Stomach (tissue), 9 donors: ENCODE measurements around the gene ADCY6. TPM values are rescaled to one million over a fixed set of nuclear protein-coding genes. Genes with fewer than 3 reads are reported as not detected.

Source experiments
- DNase-seq, 2 donors: peaks; one replicate each; pipeline versions ENCODE4 v3.0.0 to v3.0.0-alpha.2; 2013 to 2019
- H3K27ac ChIP-seq, 5 donors: fragments of 200-600 bp in 4 of 5; sonication (generic) in 4 of 5; one replicate each; pipeline ENCODE4 v1.5.1; 2013 to 2019; ENCODE audit warnings: mild to moderate bottlenecking in 1 of 5, moderate library complexity in 1 of 5
- H3K27me3 ChIP-seq, 3 donors: fragments of 200-600 bp; sonication (generic); one replicate each; pipeline ENCODE4 v1.5.1; 2017 to 2019; ENCODE audit warnings: mixed run types in 1 of 3
- H3K36me3 ChIP-seq, 4 donors: fragments of 200-600 bp; sonication (generic); 1 replicate in 3 of 4; 2 replicates in 1 of 4; pipeline ENCODE4 v1.5.1; 2016 to 2019
- H3K4me1 ChIP-seq, 4 donors: fragments of 200-600 bp; sonication (generic); one replicate each; pipeline ENCODE4 v1.5.1; 2016 to 2019
- H3K4me3 ChIP-seq, 4 donors: fragments of 200-600 bp; sonication (generic) in 3 of 4; one replicate each; pipeline ENCODE4 v1.5.1; 2016 to 2019; ENCODE audit warnings: mild to moderate bottlenecking in 1 of 4
- H3K9me3 ChIP-seq, 4 donors: fragments of 200-600 bp; sonication (generic); one replicate each; pipeline ENCODE4 v1.5.1; 2016 to 2019
- EP300 ChIP-seq: sonication (generic); formaldehyde crosslinking; IDR thresholded peaks from one replicate; pipeline ENCODE4 v1.6.1; 2017; ENCODE audit warnings: antibody characterized with exemption
- POLR2A ChIP-seq, 4 donors: fragments of 450-650 bp; IDR thresholded peaks; one replicate each; pipeline ENCODE4 v1.6.1; 2016; ENCODE audit warnings: antibody characterized with exemption in 4 of 4, control low read depth in 2 of 4, mild to moderate bottlenecking in 1 of 4, moderate library complexity in 1 of 4
- POLR2AphosphoS5 ChIP-seq, 3 donors: sonication (generic); formaldehyde crosslinking; IDR thresholded peaks; one replicate each; pipeline ENCODE4 v1.6.1; 2016; ENCODE audit warnings: antibody characterized with exemption in 3 of 3
- WGBS, 5 donors: extraction: QIAGEN DNeasy Blood & Tissue Kit in 3 of 5; methylation state at CpG; one replicate each; pipeline versions ENCODE4 v1.1.5 to v1.1.7; 2013 to 2018; 5-methylcytosine and 5-hydroxymethylcytosine counted together
- intact Hi-C: fragments of 100-400 bp; cut with DNase I; formaldehyde crosslinking; loops from one replicate; pipeline ENCODE4 v1.15.1; 2023; ENCODE audit warnings: low total_unique reads
- polyA plus RNA-seq, 3 donors: library from polyadenylated mRNA; stranded (reverse); fragments of 200-250 nt; gene quantifications; one replicate each; pipeline ENCODE4 v1.2.3, GENCODE V29; 2013
- total RNA-seq, 5 donors: library from RNA; depleted of rRNA; stranded (reverse); fragments of >200 nt; gene quantifications; one replicate each; pipeline versions ENCODE4 v1.1.0 to v1.2.3, GENCODE V29; 2014 to 2016
- TF ChIP-seq, protein P1 (sequence below), 7 experiments: fragments of 450-650 bp in 4 of 7; fragments of 200-600 bp in 3 of 7; sonication (generic) in 3 of 7; IDR thresholded peaks; one replicate each; pipeline ENCODE4 v1.5.1; 2016 to 2019; ENCODE audit warnings: antibody characterized with exemption in 7 of 7, control low read depth in 2 of 7, mild to moderate bottlenecking in 1 of 7
- donor health status: healthy with polysubstance abuse.
- donor health status: Bipolar disorder and iron deficiency.
- donor health status: healthy.

Gene ADCY6
- total and polyA plus RNA-seq, 8 donors: 5.8 to 432 (median 41.3) TPM

DNA sequence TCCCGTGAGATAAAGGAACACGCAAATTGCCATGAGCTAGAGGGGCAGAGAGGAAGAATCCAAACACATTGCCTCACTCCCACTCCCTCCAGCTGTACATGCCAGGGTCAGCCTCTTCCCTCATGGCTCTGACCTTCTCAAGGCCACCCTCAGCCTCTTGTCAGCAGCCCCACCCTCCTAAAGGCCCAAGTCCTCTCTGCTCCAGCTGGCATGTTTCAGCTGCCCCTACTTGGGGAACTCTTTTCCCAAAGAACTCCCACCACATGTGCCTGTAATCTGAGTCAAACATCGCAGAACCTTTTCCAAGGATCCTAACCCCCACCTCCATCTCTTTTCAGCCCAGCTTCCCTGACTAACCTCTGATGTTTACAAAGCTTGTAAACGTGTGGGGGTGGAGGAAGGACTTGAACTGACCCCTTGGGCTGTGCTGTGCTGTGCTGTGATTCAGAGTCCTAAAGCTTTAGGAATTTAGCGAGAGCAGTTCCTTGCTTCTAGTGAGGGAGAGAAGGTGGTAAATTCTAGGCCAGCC, 22.1 kb upstream of the ADCY6 start:
- TF ChIP-seq EP300 (no peak), POLR2AphosphoS5 (IDR thresholded peaks at IDR 0.05) (peak in 1 of 3 donors; percentile 65)
- WGBS, 5 donors: 26 to 54% (median 50%) methylated on average over 5 of the region's 5 CpGs
- H3K4me1 ChIP-seq: peaks cover 20 to 48% (median 31%) of the 10 kb centered on the region in 4 donors
- no peaks in the 10 kb centered on the region for H3K36me3 ChIP-seq
- peak in 1 of 2 donors; percentile 67 for DNase-seq
- H3K27ac ChIP-seq: peak overlapping the region; percentile 37 to 90 (median 56)
- no peak overlapping the region for H3K4me3 ChIP-seq
- intact Hi-C loops: no loop called here
- no peaks in the 10 kb centered on the region for H3K9me3 ChIP-seq
- no peaks in the 10 kb centered on the region for H3K27me3 ChIP-seq

- intact Hi-C loops: no loop called here
- Histone ChIP-seq H3K4me1 (peaks cover 3 to 27% (median 15%) of the 10 kb centered on the region in 4 donors), H3K27me3 (no peaks in the 10 kb centered on the region), H3K27ac (no peak overlapping the region), H3K4me3 (no peak overlapping the region), H3K9me3 (no peaks in the 10 kb centered on the region), H3K36me3 (no peaks in the 10 kb centered on the region)
- TF ChIP-seq EP300 (no peak), POLR2AphosphoS5 (IDR thresholded peaks at IDR 0.05) (no peak), POLR2A (IDR thresholded peaks at IDR 0.05) (no peak)
- TF ChIP-seq, protein P1, sequence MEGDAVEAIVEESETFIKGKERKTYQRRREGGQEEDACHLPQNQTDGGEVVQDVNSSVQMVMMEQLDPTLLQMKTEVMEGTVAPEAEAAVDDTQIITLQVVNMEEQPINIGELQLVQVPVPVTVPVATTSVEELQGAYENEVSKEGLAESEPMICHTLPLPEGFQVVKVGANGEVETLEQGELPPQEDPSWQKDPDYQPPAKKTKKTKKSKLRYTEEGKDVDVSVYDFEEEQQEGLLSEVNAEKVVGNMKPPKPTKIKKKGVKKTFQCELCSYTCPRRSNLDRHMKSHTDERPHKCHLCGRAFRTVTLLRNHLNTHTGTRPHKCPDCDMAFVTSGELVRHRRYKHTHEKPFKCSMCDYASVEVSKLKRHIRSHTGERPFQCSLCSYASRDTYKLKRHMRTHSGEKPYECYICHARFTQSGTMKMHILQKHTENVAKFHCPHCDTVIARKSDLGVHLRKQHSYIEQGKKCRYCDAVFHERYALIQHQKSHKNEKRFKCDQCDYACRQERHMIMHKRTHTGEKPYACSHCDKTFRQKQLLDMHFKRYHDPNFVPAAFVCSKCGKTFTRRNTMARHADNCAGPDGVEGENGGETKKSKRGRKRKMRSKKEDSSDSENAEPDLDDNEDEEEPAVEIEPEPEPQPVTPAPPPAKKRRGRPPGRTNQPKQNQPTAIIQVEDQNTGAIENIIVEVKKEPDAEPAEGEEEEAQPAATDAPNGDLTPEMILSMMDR (IDR thresholded peaks at IDR 0.05): no peak
- 89 to 97% (median 93%) methylated on average over 3 of the region's 3 CpGs for WGBS, 5 donors
- DNase-seq: no peak
These were observed 19.1 kb upstream of the ADCY6 start for GRCh38 chr12:48807981-48808380.

GRCh38 chr12:48803675-48804074, 14.8 kb upstream of the ADCY6 start:
- no peak for DNase-seq
- WGBS, 5 donors: 18 to 28% (median 21%) methylated on average over 1 of the region's 1 CpG

DNA sequence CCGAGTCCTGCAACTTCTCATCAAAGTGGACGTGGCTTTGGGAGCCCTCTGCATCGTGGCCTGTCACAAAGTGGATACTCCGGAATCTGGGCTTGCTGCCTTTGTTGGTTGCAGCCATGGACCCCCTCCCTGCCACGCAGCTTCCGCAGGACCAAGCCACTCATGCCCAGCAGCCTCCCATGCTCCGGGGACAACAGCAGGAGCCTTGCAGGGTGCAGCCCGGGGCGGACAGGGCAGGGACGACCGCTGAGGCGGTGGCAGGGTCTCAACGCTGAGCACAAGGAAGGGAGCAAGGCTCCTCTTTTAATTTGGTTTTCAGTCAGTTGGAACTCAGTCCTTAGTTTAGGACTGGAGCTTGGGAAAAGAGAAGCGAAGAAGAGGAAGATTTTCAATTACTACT, 12.1 kb upstream of the ADCY6 start:
- peaks cover 0 to 2% (median 2%) of the 10 kb centered on the region in 4 donors for H3K4me1 ChIP-seq
- H3K4me3 ChIP-seq: no peak overlapping the region
- no peak overlapping the region for H3K27ac ChIP-seq
- 79 to 85% (median 82%) methylated on average over 12 to 14 of the region's 14 CpGs for WGBS, 5 donors
- no peaks in the 10 kb centered on the region for H3K9me3 ChIP-seq
- TF ChIP-seq, protein P1 (IDR thresholded peaks at IDR 0.05): no peak
- no peak for TF ChIP-seq POLR2A (IDR thresholded peaks at IDR 0.05)
- intact Hi-C loops: no loop called here
- H3K36me3 ChIP-seq: no peaks in the 10 kb centered on the region
- H3K27me3 ChIP-seq: peaks cover 0 to 13% (median 8%) of the 10 kb centered on the region in 3 donors
- no peak for DNase-seq

More at GRCh38 chr12:48803675-48804074, 14.8 kb upstream of the ADCY6 start:
- H3K27ac ChIP-seq: no peak overlapping the region
- TF ChIP-seq, protein P1 (IDR thresholded peaks at IDR 0.05): no peak
- TF ChIP-seq POLR2AphosphoS5 (IDR thresholded peaks at IDR 0.05): no peak
- TF ChIP-seq EP300: no peak
- TF ChIP-seq POLR2A (IDR thresholded peaks at IDR 0.05): no peak
- H3K4me1 ChIP-seq: no peaks in the 10 kb centered on the region
- H3K36me3 ChIP-seq: no peaks in the 10 kb centered on the region
- intact Hi-C loops: no loop called here
- peaks cover 0 to 13% (median 8%) of the 10 kb centered on the region in 3 donors for H3K27me3 ChIP-seq
- no peak overlapping the region for H3K4me3 ChIP-seq
- H3K9me3 ChIP-seq: no peaks in the 10 kb centered on the region

GRCh38 chr12:48800457-48800856, 11.6 kb upstream of the ADCY6 start:
- no peak for DNase-seq
- Histone ChIP-seq H3K9me3 (no peaks in the 10 kb centered on the region), H3K36me3 (no peaks in the 10 kb centered on the region), H3K27ac (no peak overlapping the region), H3K4me3 (no peak overlapping the region), H3K27me3 (peaks cover 0 to 13% (median 8%) of the 10 kb centered on the region in 3 donors), H3K4me1 (peaks cover 0 to 8% (median 7%) of the 10 kb centered on the region in 4 donors)
- intact Hi-C loops: no loop called here
- WGBS, 5 donors: 86 to 92% (median 87%) methylated on average over 10 to 14 of the region's 14 CpGs
- no peak for TF ChIP-seq POLR2AphosphoS5 (IDR thresholded peaks at IDR 0.05)
- no peak for TF ChIP-seq POLR2A (IDR thresholded peaks at IDR 0.05)
